HEK293 (cell line): ENCODE measurements around the gene AK5.

Experiments
- CTCF ChIA-PET: fragments of 350-600 bp; formaldehyde crosslinking; extraction: SDS; loops from one replicate; lab custom pipeline; 2021; ENCODE audit warnings: antibody characterized with exemption; lab: Yijun Ruan, JAX
- POLR2A ChIA-PET: fragments of 300-600 bp; formaldehyde crosslinking; extraction: SDS; loops from one replicate; lab custom pipeline; 2020; ENCODE audit warnings: antibody characterized with exemption, inconsistent platforms; lab: Yijun Ruan, JAX
- H3K27ac ChIP-seq: fragments of 200-500 bp; sonication (Bioruptor generic); 2 replicates; pipeline ENCODE4 v1.5.1; 2014; ENCODE audit warnings: low read depth, low read length, control low read depth, inconsistent platforms; ENCODE audit errors: extremely low read depth
- H3K36me3 ChIP-seq, 2 experiments: fragments of 200-500 bp in 1 of 2; sonication (Bioruptor generic) in 1 of 2; 1 replicate in 1 of 2; 2 replicates in 1 of 2; pipeline ENCODE4 v1.5.1; 2014 to 2017; ENCODE audit warnings: inconsistent platforms in 2 of 2, low read length in 2 of 2; ENCODE audit not compliant: control insufficient read depth in 2 of 2, insufficient read depth in 1 of 2
- H3K4me1 ChIP-seq: fragments of 200-500 bp; sonication (Bioruptor generic); 2 replicates; pipeline ENCODE4 v1.5.1; 2014; ENCODE audit warnings: mild to moderate bottlenecking, low read length, inconsistent platforms; ENCODE audit not compliant: control insufficient read depth, insufficient read depth
- H3K4me3 ChIP-seq: 2 replicates; pipeline ENCODE4 v1.5.1; 2011; ENCODE audit warnings: low read depth, mild to moderate bottlenecking, control low read depth, low read length, moderate library complexity
- H3K9me3 ChIP-seq: fragments of 200-500 bp; sonication (Bioruptor generic); 2 replicates; pipeline ENCODE4 v1.5.1; 2014; ENCODE audit warnings: low read depth, low read length, inconsistent platforms; ENCODE audit not compliant: control insufficient read depth, insufficient read depth
- EGR2 ChIP-seq: fragments of 450-650 bp; formaldehyde crosslinking; IDR thresholded peaks from 2 replicates; pipeline ENCODE4 v1.5.1; 2016; ENCODE audit warnings: low read depth, missing biosample characterization, missing genetic modification characterization
- KLF10 ChIP-seq: fragments of 450-650 bp; IDR thresholded peaks from 2 replicates; pipeline ENCODE4 v1.5.1; 2018; ENCODE audit warnings: missing biosample characterization, mild to moderate bottlenecking, missing genetic modification characterization
- SP3 ChIP-seq: fragments of 450-650 bp; formaldehyde crosslinking; IDR thresholded peaks from 2 replicates; pipeline ENCODE4 v1.5.1; 2016; ENCODE audit warnings: missing biosample characterization, missing genetic modification characterization
- SP7 ChIP-seq: fragments of 450-650 bp; formaldehyde crosslinking; IDR thresholded peaks from 2 replicates; pipeline ENCODE4 v1.5.1; 2016; ENCODE audit warnings: missing biosample characterization, missing genetic modification characterization
- YY2 ChIP-seq: fragments of 450-650 bp; formaldehyde crosslinking; IDR thresholded peaks from 2 replicates; pipeline ENCODE4 v1.5.1; 2016; ENCODE audit warnings: missing biosample characterization, missing genetic modification characterization
- ZBTB8A ChIP-seq: fragments of 450-650 bp; formaldehyde crosslinking; IDR thresholded peaks from 2 replicates; pipeline ENCODE4 v1.5.1; 2016; ENCODE audit warnings: missing biosample characterization, missing genetic modification characterization
- ZFP37 ChIP-seq: fragments of 450-650 bp; formaldehyde crosslinking; IDR thresholded peaks from 2 replicates; pipeline ENCODE4 v1.5.1; 2016; ENCODE audit warnings: missing biosample characterization, missing genetic modification characterization
- ZNF174 ChIP-seq: fragments of 450-650 bp; formaldehyde crosslinking; IDR thresholded peaks from 2 replicates; pipeline ENCODE4 v1.5.0; 2017; ENCODE audit warnings: missing biosample characterization, mild to moderate bottlenecking, missing genetic modification characterization
- ZNF24 ChIP-seq: fragments of 450-650 bp; formaldehyde crosslinking; IDR thresholded peaks from 2 replicates; pipeline ENCODE4 v1.5.1; 2016; ENCODE audit warnings: missing biosample characterization, missing genetic modification characterization
- ZNF37A ChIP-seq: fragments of 450-650 bp; IDR thresholded peaks from 2 replicates; pipeline ENCODE4 v1.5.1; 2018; ENCODE audit warnings: missing biosample characterization, missing genetic modification characterization
- ZNF423 ChIP-seq: fragments of 450-650 bp; formaldehyde crosslinking; IDR thresholded peaks from 2 replicates; pipeline ENCODE4 v1.5.1; 2016; ENCODE audit warnings: missing biosample characterization, missing genetic modification characterization
- ZNF426 ChIP-seq: fragments of 450-650 bp; formaldehyde crosslinking; IDR thresholded peaks from 2 replicates; pipeline ENCODE4 v1.5.1; 2017; ENCODE audit warnings: missing biosample characterization, missing genetic modification characterization, mild to moderate bottlenecking, inconsistent platforms, moderate library complexity
- ZNF548 ChIP-seq: fragments of 450-650 bp; formaldehyde crosslinking; IDR thresholded peaks from 2 replicates; pipeline ENCODE4 v1.5.1; 2016; ENCODE audit warnings: missing biosample characterization, missing genetic modification characterization
- ZNF558 ChIP-seq: fragments of 450-650 bp; formaldehyde crosslinking; IDR thresholded peaks from 2 replicates; pipeline ENCODE4 v1.5.1; 2016; ENCODE audit warnings: missing biosample characterization, missing genetic modification characterization
- ZNF624 ChIP-seq: fragments of 450-650 bp; formaldehyde crosslinking; IDR thresholded peaks from 2 replicates; pipeline ENCODE4 v1.5.1; 2017; ENCODE audit warnings: missing biosample characterization, missing genetic modification characterization
- ZNF701 ChIP-seq: fragments of 450-650 bp; formaldehyde crosslinking; IDR thresholded peaks from 2 replicates; pipeline ENCODE4 v1.5.1; 2016; ENCODE audit warnings: missing biosample characterization, missing genetic modification characterization
- ZNF776 ChIP-seq: fragments of 450-650 bp; formaldehyde crosslinking; IDR thresholded peaks from 2 replicates; pipeline ENCODE4 v1.5.0; 2017; ENCODE audit warnings: missing biosample characterization, missing genetic modification characterization, borderline replicate concordance
- ZSCAN18 ChIP-seq: fragments of 450-650 bp; formaldehyde crosslinking; IDR thresholded peaks from 2 replicates; pipeline ENCODE4 v1.5.1; 2016; ENCODE audit warnings: missing biosample characterization, missing genetic modification characterization
- ZSCAN23 ChIP-seq: fragments of 450-650 bp; formaldehyde crosslinking; IDR thresholded peaks from 2 replicates; pipeline ENCODE4 v1.5.1; 2016; ENCODE audit warnings: missing biosample characterization, missing genetic modification characterization
- TF ChIP-seq, protein P1 (sequence below): fragments of 450-650 bp; formaldehyde crosslinking; IDR thresholded peaks from 2 replicates; pipeline ENCODE4 v1.5.1; 2017; ENCODE audit warnings: missing biosample characterization, missing genetic modification characterization
- TF ChIP-seq, protein P2 (sequence below): fragments of 450-650 bp; formaldehyde crosslinking; IDR thresholded peaks from 2 replicates; pipeline ENCODE4 v1.5.1; 2016; ENCODE audit warnings: missing biosample characterization, missing genetic modification characterization

Gene AK5

DNA sequence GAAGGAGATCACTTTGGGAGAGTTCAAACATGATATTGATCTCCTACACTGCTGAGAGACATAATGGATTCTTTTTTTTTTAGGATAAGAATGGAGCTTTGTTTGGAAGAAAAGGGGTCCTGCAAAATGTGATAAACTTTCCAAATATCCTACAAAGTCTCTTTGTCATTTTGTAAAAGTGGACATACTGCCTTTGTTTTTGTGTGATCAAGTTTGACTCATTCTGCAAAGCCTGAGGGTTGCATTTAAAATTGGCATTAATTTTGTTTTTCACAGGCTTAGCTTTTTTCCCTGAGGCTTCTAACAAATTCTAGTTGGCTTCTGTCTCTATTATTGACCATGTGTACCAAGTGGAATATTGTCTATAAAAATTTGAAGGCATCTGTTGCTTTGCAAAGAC, 113.2 kb downstream of the AK5 start:
- TF ChIP-seq ZNF701 (tag by site-specific recombination) (no peak), ZNF37A (tag by site-specific recombination) (no peak), ZNF624 (tag by site-specific recombination) (no peak), ZNF558 (tag by site-specific recombination) (no peak), SP3 (tag by site-specific recombination) (no peak), KLF10 (tag by site-specific recombination) (no peak)
- TF ChIP-seq, protein P1, sequence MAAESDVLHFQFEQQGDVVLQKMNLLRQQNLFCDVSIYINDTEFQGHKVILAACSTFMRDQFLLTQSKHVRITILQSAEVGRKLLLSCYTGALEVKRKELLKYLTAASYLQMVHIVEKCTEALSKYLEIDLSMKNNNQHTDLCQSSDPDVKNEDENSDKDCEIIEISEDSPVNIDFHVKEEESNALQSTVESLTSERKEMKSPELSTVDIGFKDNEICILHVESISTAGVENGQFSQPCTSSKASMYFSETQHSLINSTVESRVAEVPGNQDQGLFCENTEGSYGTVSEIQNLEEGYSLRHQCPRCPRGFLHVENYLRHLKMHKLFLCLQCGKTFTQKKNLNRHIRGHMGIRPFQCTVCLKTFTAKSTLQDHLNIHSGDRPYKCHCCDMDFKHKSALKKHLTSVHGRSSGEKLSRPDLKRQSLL (tag by site-specific recombination) = no peak
- no peaks in the 10 kb centered on the region for H3K36me3 ChIP-seq
- no peak overlapping the region for H3K27ac ChIP-seq
- H3K4me3 ChIP-seq = no peak overlapping the region
- ChIA-PET POLR2A (no interaction called here), CTCF (no interaction called here)
- H3K9me3 ChIP-seq = no peaks in the 10 kb centered on the region
- no peaks in the 10 kb centered on the region for H3K4me1 ChIP-seq

- H3K4me3 ChIP-seq = no peak overlapping the region
- no peaks in the 10 kb centered on the region for H3K9me3 ChIP-seq
- no peaks in the 10 kb centered on the region for H3K36me3 ChIP-seq
- no peak overlapping the region for H3K27ac ChIP-seq
- TF ChIP-seq EGR2 (tag by site-specific recombination) (no peak), ZNF548 (no peak), ZNF776 (tag by site-specific recombination) (no peak), YY2 (no peak), ZFP37 (tag by site-specific recombination) (no peak), ZBTB8A (tag by site-specific recombination) (no peak), ZNF174 (tag by site-specific recombination) (no peak), ZNF426 (tag by site-specific recombination) (no peak), SP7 (tag by site-specific recombination) (no peak), ZNF423 (tag by site-specific recombination) (no peak), ZNF24 (tag by site-specific recombination) (no peak), ZSCAN18 (no peak), ZSCAN23 (tag by site-specific recombination) (no peak)
- TF ChIP-seq, protein P2, sequence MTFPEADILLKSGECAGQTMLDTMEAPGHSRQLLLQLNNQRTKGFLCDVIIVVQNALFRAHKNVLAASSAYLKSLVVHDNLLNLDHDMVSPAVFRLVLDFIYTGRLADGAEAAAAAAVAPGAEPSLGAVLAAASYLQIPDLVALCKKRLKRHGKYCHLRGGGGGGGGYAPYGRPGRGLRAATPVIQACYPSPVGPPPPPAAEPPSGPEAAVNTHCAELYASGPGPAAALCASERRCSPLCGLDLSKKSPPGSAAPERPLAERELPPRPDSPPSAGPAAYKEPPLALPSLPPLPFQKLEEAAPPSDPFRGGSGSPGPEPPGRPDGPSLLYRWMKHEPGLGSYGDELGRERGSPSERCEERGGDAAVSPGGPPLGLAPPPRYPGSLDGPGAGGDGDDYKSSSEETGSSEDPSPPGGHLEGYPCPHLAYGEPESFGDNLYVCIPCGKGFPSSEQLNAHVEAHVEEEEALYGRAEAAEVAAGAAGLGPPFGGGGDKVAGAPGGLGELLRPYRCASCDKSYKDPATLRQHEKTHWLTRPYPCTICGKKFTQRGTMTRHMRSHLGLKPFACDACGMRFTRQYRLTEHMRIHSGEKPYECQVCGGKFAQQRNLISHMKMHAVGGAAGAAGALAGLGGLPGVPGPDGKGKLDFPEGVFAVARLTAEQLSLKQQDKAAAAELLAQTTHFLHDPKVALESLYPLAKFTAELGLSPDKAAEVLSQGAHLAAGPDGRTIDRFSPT = no peak
- no peaks in the 10 kb centered on the region for H3K4me1 ChIP-seq
- ChIA-PET POLR2A (no interaction called here), CTCF (no interaction called here)
Observed at GRCh38 chr1:77398152-77398551, 116.3 kb downstream of the AK5 start.
